Panc1 (cell line): ENCODE results near the gene AATF. TPM values are rescaled to one million over a fixed set of nuclear protein-coding genes. Genes with fewer than 3 reads are reported as not detected.

Source experiments
- ATAC-seq: fragments of 200-7000 bp; cut with Tn5 transposase; 2 replicates; pipeline ENCODE4 v1.9.1; 2020; ENCODE audit warnings: mild to moderate bottlenecking, moderate library complexity
- BruUV-seq: library from RNA; stranded (reverse); fragments of 400-500 nt; replicated peaks from 2 replicates; lab custom pipeline; 2021; lab: Mats Ljungman, UMichigan
- CTCF ChIA-PET: fragments of 300-600 bp; sonication (Branson Sonifier 250); formaldehyde crosslinking; loops from one replicate; lab custom pipeline; 2022; ENCODE audit warnings: antibody characterized with exemption; lab: Charles Lee
- POLR2A ChIA-PET: fragments of 300-600 bp; sonication (Branson Sonifier 250); formaldehyde crosslinking; loops from one replicate; lab custom pipeline; 2022; ENCODE audit warnings: antibody characterized with exemption; lab: Charles Lee
- DNase-seq: peaks from one replicate; pipeline ENCODE4 v3.0.0-alpha.2; 2010; ENCODE audit warnings: low read depth, low spot score
- H3K27ac ChIP-seq: 2 replicates; pipeline ENCODE4 v1.5.1; 2011; ENCODE audit warnings: mild to moderate bottlenecking, low read length, inconsistent platforms
- H3K27me3 ChIP-seq: fragments of 200-500 bp; sonication (Bioruptor generic); 2 replicates; pipeline ENCODE4 v1.6.0; 2014; ENCODE audit warnings: low read length, inconsistent platforms; ENCODE audit not compliant: control insufficient read depth, insufficient read depth
- H3K36me3 ChIP-seq: fragments of 200-500 bp; sonication (Bioruptor generic); 2 replicates; pipeline ENCODE4 v1.5.1; 2014; ENCODE audit warnings: inconsistent platforms, mild to moderate bottlenecking, low read length, moderate library complexity; ENCODE audit not compliant: control insufficient read depth, insufficient read depth
- H3K4me1 ChIP-seq: 2 replicates; pipeline ENCODE4 v1.5.1; 2011; ENCODE audit warnings: inconsistent platforms, mild to moderate bottlenecking, low read length, moderate library complexity; ENCODE audit not compliant: control insufficient read depth, insufficient read depth
- H3K4me3 ChIP-seq, 2 experiments: 2 replicates each; pipeline ENCODE4 v1.5.1; 2011 to 2012; ENCODE audit warnings: low read depth in 2 of 2, low read length in 2 of 2, mild to moderate bottlenecking in 2 of 2, inconsistent platforms in 1 of 2, moderate library complexity in 1 of 2
- H3K9me3 ChIP-seq: fragments of 200-500 bp; sonication (Bioruptor generic); 2 replicates; pipeline ENCODE4 v1.5.1; 2014; ENCODE audit warnings: low read depth, mild to moderate bottlenecking, inconsistent platforms, low read length, moderate library complexity; ENCODE audit not compliant: control insufficient read depth, insufficient read depth
- POLR2AphosphoS5 ChIP-seq: IDR thresholded peaks from 2 replicates; pipeline ENCODE4 v1.6.1; 2012; ENCODE audit warnings: mild to moderate bottlenecking, low read depth, low read length, moderate library complexity
- SIN3A ChIP-seq: IDR thresholded peaks from 2 replicates; pipeline ENCODE4 v1.6.1; 2012; ENCODE audit warnings: low read depth, mild to moderate bottlenecking, low read length, moderate library complexity, borderline replicate concordance; ENCODE audit not compliant: insufficient read depth
- TCF7L2 ChIP-seq: IDR thresholded peaks from 2 replicates; pipeline ENCODE4 v1.6.1; 2011; ENCODE audit warnings: mild to moderate bottlenecking, low read depth, low read length, inconsistent platforms
- in situ Hi-C: cut with HindIII; loops from 2 replicates; pipeline ENCODE4 v1.10.0; 2016; ENCODE audit warnings: low sequenced_read_pairs, low pct_unique_long_range_greater_than_20kb
- intact Hi-C: fragments of 100-400 bp; cut with micrococcal nuclease; formaldehyde crosslinking; loops from one replicate; pipeline ENCODE4 v1.10.0; 2022; ENCODE audit not compliant: unreplicated experiment
- total RNA-seq: library from RNA; stranded (reverse); gene quantifications from one replicate; pipeline ENCODE4 v1.2.1, GENCODE V29; 2021; ENCODE audit not compliant: unreplicated experiment
- TF ChIP-seq, protein P1 (sequence below): fragments of 450-650 bp; IDR thresholded peaks from 2 replicates; pipeline ENCODE4 v1.5.1; 2017; ENCODE audit warnings: mild to moderate bottlenecking
- TF ChIP-seq, protein P2 (sequence below), 2 experiments: IDR thresholded peaks; 2 replicates each; pipeline ENCODE4 v1.6.1; 2011 to 2012; ENCODE audit warnings: low read depth in 2 of 2, control low read depth in 1 of 2, low read length in 1 of 2, mild to moderate bottlenecking in 1 of 2, moderate library complexity in 1 of 2; ENCODE audit not compliant: insufficient read depth in 1 of 2

The AATF gene
- total RNA-seq, 1 experiment from 2014 or later = 58.1 TPM

DNA sequence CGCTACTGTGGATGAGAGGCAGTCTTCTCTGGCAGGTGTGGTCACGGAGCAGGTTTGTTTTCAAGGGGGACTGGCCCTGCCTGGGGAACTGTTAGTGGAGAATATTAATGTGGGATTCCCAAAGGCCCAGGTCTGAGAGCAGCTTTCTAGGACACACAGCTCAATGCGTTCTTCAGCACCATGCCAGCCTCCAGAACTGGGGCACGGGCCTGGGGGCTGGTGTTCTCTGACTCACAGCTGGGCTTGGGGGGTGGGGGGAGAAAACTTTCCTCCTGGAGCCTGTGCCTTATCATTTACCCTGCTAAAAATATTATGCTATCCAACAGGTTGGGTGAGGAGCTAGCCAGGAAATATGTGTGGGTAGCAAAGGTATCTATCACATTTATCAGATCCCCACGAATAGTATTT lies 24.9 kb upstream of the AATF start:
- no peaks in the 10 kb centered on the region for H3K27me3 ChIP-seq
- no peak overlapping the region for H3K4me3 ChIP-seq
- peak overlapping the region; percentile 93 for H3K27ac ChIP-seq
- POLR2A ChIA-PET = interaction anchor here (0.7 kb wide), 1 partner anchor 25 kb away, joined by 4 read pairs; the partner anchor contains the start of gene AATF
- H3K4me1 ChIP-seq = peaks cover 45% of the 10 kb centered on the region
- ATAC-seq (no peak), DNase-seq (no peak)
- intact Hi-C loops (no loop called here), in situ Hi-C loops (no loop called here)
- BruUV-seq = no TSS peak
- no peaks in the 10 kb centered on the region for H3K9me3 ChIP-seq
- no peaks in the 10 kb centered on the region for H3K36me3 ChIP-seq
- no peak for TF ChIP-seq TCF7L2
- TF ChIP-seq POLR2AphosphoS5 = no peak
- TF ChIP-seq, protein P1, sequence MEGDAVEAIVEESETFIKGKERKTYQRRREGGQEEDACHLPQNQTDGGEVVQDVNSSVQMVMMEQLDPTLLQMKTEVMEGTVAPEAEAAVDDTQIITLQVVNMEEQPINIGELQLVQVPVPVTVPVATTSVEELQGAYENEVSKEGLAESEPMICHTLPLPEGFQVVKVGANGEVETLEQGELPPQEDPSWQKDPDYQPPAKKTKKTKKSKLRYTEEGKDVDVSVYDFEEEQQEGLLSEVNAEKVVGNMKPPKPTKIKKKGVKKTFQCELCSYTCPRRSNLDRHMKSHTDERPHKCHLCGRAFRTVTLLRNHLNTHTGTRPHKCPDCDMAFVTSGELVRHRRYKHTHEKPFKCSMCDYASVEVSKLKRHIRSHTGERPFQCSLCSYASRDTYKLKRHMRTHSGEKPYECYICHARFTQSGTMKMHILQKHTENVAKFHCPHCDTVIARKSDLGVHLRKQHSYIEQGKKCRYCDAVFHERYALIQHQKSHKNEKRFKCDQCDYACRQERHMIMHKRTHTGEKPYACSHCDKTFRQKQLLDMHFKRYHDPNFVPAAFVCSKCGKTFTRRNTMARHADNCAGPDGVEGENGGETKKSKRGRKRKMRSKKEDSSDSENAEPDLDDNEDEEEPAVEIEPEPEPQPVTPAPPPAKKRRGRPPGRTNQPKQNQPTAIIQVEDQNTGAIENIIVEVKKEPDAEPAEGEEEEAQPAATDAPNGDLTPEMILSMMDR = no peak
- TF ChIP-seq SIN3A = no peak
- TF ChIP-seq, protein P2, sequence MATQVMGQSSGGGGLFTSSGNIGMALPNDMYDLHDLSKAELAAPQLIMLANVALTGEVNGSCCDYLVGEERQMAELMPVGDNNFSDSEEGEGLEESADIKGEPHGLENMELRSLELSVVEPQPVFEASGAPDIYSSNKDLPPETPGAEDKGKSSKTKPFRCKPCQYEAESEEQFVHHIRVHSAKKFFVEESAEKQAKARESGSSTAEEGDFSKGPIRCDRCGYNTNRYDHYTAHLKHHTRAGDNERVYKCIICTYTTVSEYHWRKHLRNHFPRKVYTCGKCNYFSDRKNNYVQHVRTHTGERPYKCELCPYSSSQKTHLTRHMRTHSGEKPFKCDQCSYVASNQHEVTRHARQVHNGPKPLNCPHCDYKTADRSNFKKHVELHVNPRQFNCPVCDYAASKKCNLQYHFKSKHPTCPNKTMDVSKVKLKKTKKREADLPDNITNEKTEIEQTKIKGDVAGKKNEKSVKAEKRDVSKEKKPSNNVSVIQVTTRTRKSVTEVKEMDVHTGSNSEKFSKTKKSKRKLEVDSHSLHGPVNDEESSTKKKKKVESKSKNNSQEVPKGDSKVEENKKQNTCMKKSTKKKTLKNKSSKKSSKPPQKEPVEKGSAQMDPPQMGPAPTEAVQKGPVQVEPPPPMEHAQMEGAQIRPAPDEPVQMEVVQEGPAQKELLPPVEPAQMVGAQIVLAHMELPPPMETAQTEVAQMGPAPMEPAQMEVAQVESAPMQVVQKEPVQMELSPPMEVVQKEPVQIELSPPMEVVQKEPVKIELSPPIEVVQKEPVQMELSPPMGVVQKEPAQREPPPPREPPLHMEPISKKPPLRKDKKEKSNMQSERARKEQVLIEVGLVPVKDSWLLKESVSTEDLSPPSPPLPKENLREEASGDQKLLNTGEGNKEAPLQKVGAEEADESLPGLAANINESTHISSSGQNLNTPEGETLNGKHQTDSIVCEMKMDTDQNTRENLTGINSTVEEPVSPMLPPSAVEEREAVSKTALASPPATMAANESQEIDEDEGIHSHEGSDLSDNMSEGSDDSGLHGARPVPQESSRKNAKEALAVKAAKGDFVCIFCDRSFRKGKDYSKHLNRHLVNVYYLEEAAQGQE (IDR thresholded peaks at IDR 0.05; ENCODE audit: insufficient read depth in 1 of 2, low read depth in 2 of 2, low read length in 1 of 2) = no peak
- CTCF ChIA-PET = interaction anchor here (1.1 kb wide), 1 partner anchor 124 kb away, joined by 8 read pairs; no protein-coding TSS in a partner anchor

DNA sequence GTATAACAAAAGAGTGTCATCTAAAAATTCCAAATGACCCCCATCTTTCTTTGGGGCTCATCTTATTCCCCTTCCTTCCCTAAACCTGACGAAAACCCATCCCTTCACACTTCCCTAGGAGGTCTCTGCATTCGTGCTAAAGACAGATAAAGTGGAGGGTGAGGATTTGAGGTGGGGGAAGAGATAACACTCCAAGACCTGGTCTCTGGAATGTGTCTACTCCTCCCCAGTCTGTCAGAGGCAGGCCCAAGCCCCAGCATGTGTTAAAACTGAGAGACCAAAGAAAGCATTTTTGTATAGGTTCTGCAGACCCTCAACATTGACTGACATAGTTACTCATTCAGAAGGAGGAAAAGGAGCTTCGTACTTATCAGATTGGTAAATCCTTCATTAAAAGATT lies 22.5 kb upstream of the AATF start:
- ChIA-PET POLR2A (no interaction called here), CTCF (interaction anchor here (0.7 kb wide), 1 partner anchor 61 kb away, joined by 5 read pairs; no protein-coding TSS in a partner anchor)
- Histone ChIP-seq H3K9me3 (no peaks in the 10 kb centered on the region), H3K4me3 (no peak overlapping the region), H3K36me3 (no peaks in the 10 kb centered on the region), H3K27ac (no peak overlapping the region), H3K27me3 (no peaks in the 10 kb centered on the region), H3K4me1 (peaks cover 34% of the 10 kb centered on the region)
- no TSS peak for BruUV-seq
- in situ Hi-C loops = no loop called here
- DNase-seq (no peak), ATAC-seq (no peak)
- intact Hi-C loops = no loop called here
- TF ChIP-seq, protein P1 = no peak
- no peak for TF ChIP-seq SIN3A
- TF ChIP-seq, protein P2 (IDR thresholded peaks at IDR 0.05; ENCODE audit: insufficient read depth in 1 of 2, low read depth in 2 of 2, low read length in 1 of 2) = no peak
- TF ChIP-seq POLR2AphosphoS5 = no peak
- TF ChIP-seq TCF7L2 = no peak
